GM19099 (cell line): Measurements from ENCODE around the gene MLLT1.

Experiments
- POLR2A ChIP-seq: IDR thresholded peaks from 3 replicates; pipeline ENCODE4 v1.6.1; 2011; ENCODE audit warnings: low read depth; ENCODE audit not compliant: insufficient read length; ENCODE audit errors: extremely low read depth

MLLT1 gene

GRCh38 chr19:6268382-6268771, 11.4 kb downstream of the MLLT1 start:
- no peak for TF ChIP-seq POLR2A

DNA sequence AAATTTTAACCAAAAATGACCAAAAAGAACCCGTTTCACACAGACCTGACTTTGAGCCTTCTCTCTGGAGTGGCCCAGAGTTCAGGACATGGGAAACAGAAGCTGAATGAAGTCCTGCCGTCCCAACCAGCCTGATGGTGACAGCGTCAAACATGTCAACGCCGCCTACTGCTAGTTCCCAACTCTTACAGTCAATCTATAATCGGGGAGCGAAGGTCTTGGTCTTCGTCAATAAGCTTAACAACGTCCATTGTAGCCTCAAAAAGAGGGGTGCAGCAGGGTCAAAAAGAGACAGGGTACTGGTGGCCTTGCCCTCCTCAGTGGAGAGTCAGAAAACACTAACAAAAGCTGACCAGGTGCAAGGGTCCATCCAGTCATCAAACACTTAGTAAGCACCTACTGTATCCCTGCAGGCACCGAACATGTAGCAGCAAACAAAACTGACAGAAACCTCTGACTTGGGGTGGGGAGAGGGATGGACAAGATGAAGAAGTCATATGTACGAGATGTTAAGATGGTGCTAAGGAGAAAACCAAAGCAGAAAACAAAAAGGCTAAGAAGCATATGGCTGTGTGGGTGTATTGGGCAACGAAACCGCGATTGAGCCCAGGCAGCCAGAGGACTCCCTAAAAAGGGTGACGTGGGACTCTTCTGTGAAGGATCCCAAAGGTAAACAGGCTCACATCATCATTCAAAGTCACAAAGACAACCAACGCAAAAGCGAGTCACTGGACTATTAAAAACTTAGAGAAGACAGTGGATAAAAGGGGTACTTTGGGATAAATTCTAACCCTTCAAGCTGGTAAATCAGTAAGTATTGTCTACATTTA, 12.0 kb downstream of the MLLT1 start:
- no peak for TF ChIP-seq POLR2A

DNA sequence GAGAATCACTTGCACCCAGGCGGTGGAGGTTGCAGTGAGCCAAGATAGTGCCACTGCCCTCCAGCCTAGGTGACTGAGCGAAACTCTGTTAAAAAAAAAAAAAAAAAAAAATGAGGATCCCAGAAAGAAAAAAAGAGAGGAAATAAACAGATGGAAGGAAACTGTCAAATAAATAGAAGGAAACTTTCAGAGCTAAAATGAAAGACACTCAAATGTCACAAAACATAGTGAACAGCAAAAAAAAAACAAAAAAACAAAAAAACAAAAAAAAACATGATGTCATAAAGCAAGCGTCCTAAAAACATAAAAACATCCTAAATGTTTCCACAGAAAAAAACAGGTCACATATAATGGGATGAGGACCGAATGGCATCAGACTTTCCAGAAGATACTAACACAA, 15.0 kb downstream of the MLLT1 start:
- no peak for TF ChIP-seq POLR2A

- no peak for TF ChIP-seq POLR2A
Measured at GRCh38 chr19:6263735-6264444, 15.9 kb downstream of the MLLT1 start.

- no peak for TF ChIP-seq POLR2A
Measured at GRCh38 chr19:6263306-6263705, 16.5 kb downstream of the MLLT1 start.

GRCh38 chr19:6262519-6262918, 17.3 kb downstream of the MLLT1 start:
- TF ChIP-seq POLR2A = no peak

DNA sequence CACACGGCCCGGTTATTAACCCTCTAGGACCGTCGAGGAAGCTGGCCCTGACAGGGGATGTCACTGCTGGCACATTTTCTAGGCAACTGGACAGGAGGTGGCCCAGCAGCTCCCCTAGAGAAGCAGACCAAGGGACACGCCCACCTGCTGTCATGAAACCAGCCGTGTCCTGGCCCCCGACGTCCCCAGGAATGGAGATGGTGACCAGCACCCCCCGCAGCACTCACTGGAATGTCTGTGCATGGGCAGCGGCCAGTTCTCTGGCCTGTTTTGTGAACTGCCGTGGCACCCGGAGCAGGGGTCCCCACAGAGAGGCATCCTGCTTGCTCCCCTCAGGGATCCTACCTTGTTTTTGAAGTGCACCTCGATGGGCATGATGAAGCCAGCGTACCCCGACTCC, 17.9 kb downstream of the MLLT1 start:
- no peak for TF ChIP-seq POLR2A

GRCh38 chr19:6260912-6261650, 18.7 kb downstream of the MLLT1 start:
- no peak for TF ChIP-seq POLR2A

DNA sequence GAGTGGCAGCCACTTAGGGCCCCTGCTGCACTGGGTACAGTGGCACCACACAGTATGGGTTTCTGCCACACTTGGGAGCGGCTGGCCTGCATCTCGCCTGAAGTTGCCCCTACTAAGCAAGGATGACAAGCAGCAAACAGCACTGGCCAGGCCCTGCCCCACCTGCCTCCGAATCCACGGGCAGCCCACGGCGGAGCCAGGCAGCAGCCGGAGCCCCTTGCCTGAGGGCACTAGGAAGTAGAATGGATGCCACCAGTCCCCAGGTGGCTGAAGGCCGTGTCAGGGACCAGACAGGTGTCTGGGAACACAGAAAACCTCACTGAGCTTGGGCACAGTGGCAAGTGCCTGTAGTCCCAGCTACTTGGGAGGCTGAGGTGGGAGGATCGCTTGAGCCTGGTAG, 19.4 kb downstream of the MLLT1 start:
- TF ChIP-seq POLR2A = no peak

GRCh38 chr19:6259312-6259861, 20.4 kb downstream of the MLLT1 start:
- no peak for TF ChIP-seq POLR2A

GRCh38 chr19:6258812-6259311, 20.9 kb downstream of the MLLT1 start:
- TF ChIP-seq POLR2A = no peak

DNA sequence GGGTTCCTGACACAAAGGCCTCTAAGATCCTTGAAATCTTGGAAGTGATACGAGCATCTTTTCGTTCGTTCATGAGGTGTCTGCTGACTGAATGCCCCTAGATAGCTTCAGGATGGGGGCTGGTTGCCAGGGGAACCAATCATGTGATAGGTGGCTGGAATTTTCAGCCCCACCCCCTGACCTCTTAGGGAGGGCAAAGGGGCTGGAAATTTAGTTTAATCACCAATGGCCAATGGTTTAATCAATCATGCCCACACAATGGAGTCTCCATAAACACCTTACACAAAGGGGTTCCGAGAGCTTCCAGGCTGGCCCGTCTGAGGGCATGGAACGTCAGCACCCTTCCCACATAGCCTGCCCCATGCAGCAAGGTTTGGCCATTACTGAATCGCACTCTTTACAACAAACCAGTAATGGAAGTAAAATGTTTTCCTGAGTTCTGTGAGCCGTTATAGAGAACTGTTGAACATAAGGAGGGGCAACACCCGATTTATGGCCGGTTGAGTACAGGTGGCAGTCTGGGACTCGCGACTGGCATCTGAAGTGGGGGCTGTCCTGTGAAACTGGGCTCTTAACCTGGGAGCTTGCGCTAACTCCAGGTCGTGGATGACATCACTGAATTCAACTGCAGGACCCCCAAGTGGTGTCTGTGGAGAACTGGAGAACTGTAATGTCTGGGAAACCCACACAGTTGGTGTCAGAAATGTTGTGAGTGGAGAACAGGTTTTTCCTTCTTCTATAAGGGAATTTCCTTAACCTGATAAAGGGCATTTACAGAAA, 25.6 kb downstream of the MLLT1 start:
- TF ChIP-seq POLR2A = no peak

- no peak for TF ChIP-seq POLR2A
Measured at GRCh38 chr19:6252066-6252465, 27.7 kb downstream of the MLLT1 start.

DNA sequence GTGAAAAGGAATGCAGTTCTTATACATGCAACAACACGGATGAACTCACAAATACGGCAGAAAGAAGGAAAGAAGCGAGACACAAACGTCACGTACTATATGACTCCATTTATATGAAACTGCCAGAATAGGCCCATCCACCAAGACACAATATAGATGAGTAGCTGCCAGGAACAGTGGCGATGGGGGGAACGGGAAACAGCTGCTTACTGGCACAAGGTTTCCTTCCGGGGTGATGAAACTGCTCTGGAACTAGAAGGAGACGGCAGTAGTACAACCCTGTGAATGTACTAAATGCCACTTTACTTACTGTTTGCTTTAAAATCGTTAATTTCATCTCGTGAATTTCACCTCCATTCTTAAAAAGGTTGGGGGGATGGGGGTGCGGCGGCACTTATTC, 28.9 kb downstream of the MLLT1 start:
- TF ChIP-seq POLR2A = no peak
